ENCODE measurements around the gene STARD9.

The STARD9 gene

DNA sequence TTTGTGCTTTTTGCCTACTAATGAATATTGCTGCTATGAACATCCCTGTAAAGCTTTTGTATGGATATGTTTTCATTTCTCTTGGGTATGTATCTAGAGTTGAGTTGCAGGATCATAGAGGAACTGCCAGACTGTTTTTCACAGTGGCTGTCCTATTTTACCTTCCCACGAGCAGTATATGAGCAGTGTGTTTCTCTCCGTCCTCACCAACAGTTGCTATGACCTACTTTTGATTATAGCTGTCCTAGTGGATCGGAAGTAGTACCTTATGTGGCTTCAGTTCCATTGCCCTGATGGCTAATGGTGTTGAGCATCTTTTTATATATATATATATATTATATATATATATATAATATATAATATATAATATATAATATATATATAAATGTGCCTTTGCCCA is 136.3 kb downstream of the STARD9 start:
- peaks cover 16% of the 10 kb centered on the region; the same call in 1 of the 2 replicates for H3K36me3 ChIP-seq (ENCODE audit: insufficient read depth, low read length)
- no peaks in the 10 kb centered on the region for H3K9me2 ChIP-seq (replicated peaks; ENCODE audit: low read depth, low read length)

DNA sequence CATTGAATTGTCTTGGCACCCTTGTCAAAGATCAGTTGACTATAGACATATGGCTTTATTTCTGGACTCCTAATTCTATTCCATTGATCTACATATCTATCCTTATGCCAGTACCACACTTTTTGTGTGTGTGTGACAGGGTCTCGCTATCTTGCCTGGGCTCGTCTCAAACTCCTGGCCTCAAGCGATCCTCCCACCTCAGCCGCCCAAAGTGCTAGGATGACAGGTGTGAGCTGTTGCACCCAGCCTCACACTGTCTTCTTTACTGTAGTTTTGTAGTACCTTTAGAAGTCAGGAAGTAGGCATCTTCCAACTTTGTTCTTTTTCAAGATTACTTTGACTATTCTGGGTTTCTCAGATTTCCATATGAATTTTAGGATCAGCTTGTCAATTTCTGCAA is 137.2 kb downstream of the STARD9 start:
- Histone ChIP-seq H2AFZ (ENCODE audit: low read length) (no peak overlapping the region), H3K4me3 (ENCODE audit: low read length, poor library complexity, severe bottlenecking) (no peak overlapping the region), H3K36me3 (ENCODE audit: insufficient read depth, low read length) (peaks cover 24% of the 10 kb centered on the region; the same call in 1 of the 2 replicates), H3K79me2 (ENCODE audit: insufficient read depth, low read length) (peaks cover 4% of the 10 kb centered on the region; the same call in 1 of the 2 replicates), H3K4me1 (ENCODE audit: insufficient read depth, low read length, poor library complexity, severe bottlenecking) (no peaks in the 10 kb centered on the region), H3K9me2 (replicated peaks; ENCODE audit: low read depth, low read length) (no peaks in the 10 kb centered on the region), H4K20me1 (ENCODE audit: insufficient read depth, low read length, poor library complexity, severe bottlenecking) (peaks cover 2% of the 10 kb centered on the region), H3K9me3 (ENCODE audit: insufficient read depth, low read depth, low read length) (no peaks in the 10 kb centered on the region), H3F3A (ENCODE audit: low read depth) (no peaks in the 10 kb centered on the region; the same call in 1 of the 2 replicates), H3K4me2 (ENCODE audit: low read depth, low read length, poor library complexity, severe bottlenecking) (no peak overlapping the region), H3K27me3 (ENCODE audit: insufficient read depth, low read length, poor library complexity, severe bottlenecking) (no peaks in the 10 kb centered on the region), H3K9ac (ENCODE audit: low read depth, low read length, poor library complexity, severe bottlenecking) (no peak overlapping the region)
- TF ChIP-seq EZH2phosphoT487 (IDR thresholded peaks at IDR 0.05; ENCODE audit: borderline replicate concordance), result no peak
- TF ChIP-seq, protein P1, sequence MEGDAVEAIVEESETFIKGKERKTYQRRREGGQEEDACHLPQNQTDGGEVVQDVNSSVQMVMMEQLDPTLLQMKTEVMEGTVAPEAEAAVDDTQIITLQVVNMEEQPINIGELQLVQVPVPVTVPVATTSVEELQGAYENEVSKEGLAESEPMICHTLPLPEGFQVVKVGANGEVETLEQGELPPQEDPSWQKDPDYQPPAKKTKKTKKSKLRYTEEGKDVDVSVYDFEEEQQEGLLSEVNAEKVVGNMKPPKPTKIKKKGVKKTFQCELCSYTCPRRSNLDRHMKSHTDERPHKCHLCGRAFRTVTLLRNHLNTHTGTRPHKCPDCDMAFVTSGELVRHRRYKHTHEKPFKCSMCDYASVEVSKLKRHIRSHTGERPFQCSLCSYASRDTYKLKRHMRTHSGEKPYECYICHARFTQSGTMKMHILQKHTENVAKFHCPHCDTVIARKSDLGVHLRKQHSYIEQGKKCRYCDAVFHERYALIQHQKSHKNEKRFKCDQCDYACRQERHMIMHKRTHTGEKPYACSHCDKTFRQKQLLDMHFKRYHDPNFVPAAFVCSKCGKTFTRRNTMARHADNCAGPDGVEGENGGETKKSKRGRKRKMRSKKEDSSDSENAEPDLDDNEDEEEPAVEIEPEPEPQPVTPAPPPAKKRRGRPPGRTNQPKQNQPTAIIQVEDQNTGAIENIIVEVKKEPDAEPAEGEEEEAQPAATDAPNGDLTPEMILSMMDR (conservative IDR thresholded peaks at IDR 0.05; ENCODE audit: low read length), result no peak

More for the DNA sequence above, 136.3 kb downstream of the STARD9 start:
- no peaks in the 10 kb centered on the region for H3K27me3 ChIP-seq (ENCODE audit: insufficient read depth, low read length, poor library complexity, severe bottlenecking)
- H3K79me2 ChIP-seq (ENCODE audit: insufficient read depth, low read length), result peaks cover 4% of the 10 kb centered on the region; the same call in 1 of the 2 replicates
- H3K9ac ChIP-seq (ENCODE audit: low read depth, low read length, poor library complexity, severe bottlenecking), result no peak overlapping the region
- H4K20me1 ChIP-seq (ENCODE audit: insufficient read depth, low read length, poor library complexity, severe bottlenecking), result peaks cover 2% of the 10 kb centered on the region
- H3K4me2 ChIP-seq (ENCODE audit: low read depth, low read length, poor library complexity, severe bottlenecking), result no peak overlapping the region
- H2AFZ ChIP-seq (ENCODE audit: low read length), result no peak overlapping the region
- H3K9me3 ChIP-seq (ENCODE audit: insufficient read depth, low read depth, low read length), result no peaks in the 10 kb centered on the region
- no peaks in the 10 kb centered on the region for H3K4me1 ChIP-seq (ENCODE audit: insufficient read depth, low read length, poor library complexity, severe bottlenecking)
- H3K4me3 ChIP-seq (ENCODE audit: low read length, poor library complexity, severe bottlenecking), result no peak overlapping the region
- no peaks in the 10 kb centered on the region; the same call in 1 of the 2 replicates for H3F3A ChIP-seq (ENCODE audit: low read depth)
- TF ChIP-seq, protein P1 (conservative IDR thresholded peaks at IDR 0.05; ENCODE audit: low read length), result no peak

DNA sequence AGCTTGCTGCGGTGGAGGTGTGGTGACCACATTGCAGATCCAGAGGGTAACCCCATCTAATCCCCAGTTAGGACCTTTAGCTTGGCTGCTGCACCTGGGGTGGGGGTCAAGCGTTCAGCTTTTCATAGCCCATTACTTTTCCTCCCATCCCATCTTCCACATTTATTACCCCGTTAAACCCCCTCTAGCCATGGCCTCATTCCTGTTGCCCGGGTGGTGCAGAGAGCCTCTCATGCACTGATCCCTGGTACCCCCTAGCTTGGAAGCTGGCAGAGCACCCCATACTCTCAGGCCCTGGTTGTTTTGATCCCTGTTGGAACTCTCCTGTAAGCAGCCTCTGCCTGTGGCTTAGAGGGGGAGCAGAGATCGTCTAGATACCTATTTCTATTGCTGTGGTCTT is 140.7 kb downstream of the STARD9 start:
- no peaks in the 10 kb centered on the region for H3K9me2 ChIP-seq (replicated peaks; ENCODE audit: low read depth, low read length)
- H3K27me3 ChIP-seq (ENCODE audit: insufficient read depth, low read length, poor library complexity, severe bottlenecking), result no peaks in the 10 kb centered on the region
- H4K20me1 ChIP-seq (ENCODE audit: insufficient read depth, low read length, poor library complexity, severe bottlenecking), result no peaks in the 10 kb centered on the region
- no peak for TF ChIP-seq EZH2phosphoT487 (IDR thresholded peaks at IDR 0.05; ENCODE audit: borderline replicate concordance)
- TF ChIP-seq, protein P1 (conservative IDR thresholded peaks at IDR 0.05; ENCODE audit: low read length), result no peak
- H3F3A ChIP-seq (ENCODE audit: low read depth), result no peaks in the 10 kb centered on the region
- no peaks in the 10 kb centered on the region for H3K9me3 ChIP-seq (ENCODE audit: insufficient read depth, low read depth, low read length)
- no peaks in the 10 kb centered on the region for H3K4me1 ChIP-seq (ENCODE audit: insufficient read depth, low read length, poor library complexity, severe bottlenecking)
- H3K79me2 ChIP-seq (ENCODE audit: insufficient read depth, low read length), result 0 out of 2 replicates have a peak, but pooled peaks cover 4% of the 10 kb centered on the region
- H3K9ac ChIP-seq (ENCODE audit: low read depth, low read length, poor library complexity, severe bottlenecking), result no peak overlapping the region
- H3K4me3 ChIP-seq (ENCODE audit: low read length, poor library complexity, severe bottlenecking), result no peak overlapping the region
- peaks cover 52% of the 10 kb centered on the region for H3K36me3 ChIP-seq (ENCODE audit: insufficient read depth, low read length)
- H3K4me2 ChIP-seq (ENCODE audit: low read depth, low read length, poor library complexity, severe bottlenecking), result no peak overlapping the region
- no peak overlapping the region for H2AFZ ChIP-seq (ENCODE audit: low read length)
